Progenitor cell of endocrine pancreas (in vitro differentiated cells): ENCODE measurements around the gene ZNRF4. TPM values are rescaled to one million over a fixed set of nuclear protein-coding genes. Genes with fewer than 3 reads are reported as not detected.

Source experiments
- DNase-seq: peaks from one replicate; pipeline ENCODE4 v3.0.0; 2021; ENCODE audit warnings: low spot score; ENCODE audit not compliant: unreplicated experiment
- H3K27ac Mint-ChIP-seq: 2 replicates; pipeline ENCODE4 v1.8.0; 2021; ENCODE audit warnings: mild to moderate bottlenecking, moderate library complexity, mixed read lengths
- H3K27me3 Mint-ChIP-seq: 2 replicates; pipeline ENCODE4 v1.8.0; 2021; ENCODE audit warnings: mixed read lengths
- H3K36me3 Mint-ChIP-seq: 2 replicates; pipeline ENCODE4 v1.8.0; 2022; ENCODE audit warnings: mixed read lengths; ENCODE audit not compliant: insufficient read depth
- H3K4me1 Mint-ChIP-seq: 2 replicates; pipeline ENCODE4 v1.8.0; 2021; ENCODE audit warnings: low read depth, mixed read lengths
- H3K4me3 Mint-ChIP-seq: 2 replicates; pipeline ENCODE4 v1.8.0; 2021; ENCODE audit warnings: low read depth, mild to moderate bottlenecking, moderate library complexity, mixed read lengths
- H3K9me3 Mint-ChIP-seq: 2 replicates; pipeline ENCODE4 v1.8.0; 2021; ENCODE audit warnings: low read depth, mixed read lengths
- CTCF ChIP-seq: fragments of 200-600 bp; sonication (generic); IDR thresholded peaks from one replicate; pipeline ENCODE4 v1.5.0; 2021; ENCODE audit warnings: antibody characterized with exemption, mild to moderate bottlenecking; ENCODE audit not compliant: unreplicated experiment
- total RNA-seq: library from RNA; stranded (reverse); gene quantifications from 2 replicates; pipeline ENCODE4 v1.2.1, GENCODE V29; 2021

The ZNRF4 gene
- total RNA-seq, 1 donor from 2014 or later = not detected

DNA sequence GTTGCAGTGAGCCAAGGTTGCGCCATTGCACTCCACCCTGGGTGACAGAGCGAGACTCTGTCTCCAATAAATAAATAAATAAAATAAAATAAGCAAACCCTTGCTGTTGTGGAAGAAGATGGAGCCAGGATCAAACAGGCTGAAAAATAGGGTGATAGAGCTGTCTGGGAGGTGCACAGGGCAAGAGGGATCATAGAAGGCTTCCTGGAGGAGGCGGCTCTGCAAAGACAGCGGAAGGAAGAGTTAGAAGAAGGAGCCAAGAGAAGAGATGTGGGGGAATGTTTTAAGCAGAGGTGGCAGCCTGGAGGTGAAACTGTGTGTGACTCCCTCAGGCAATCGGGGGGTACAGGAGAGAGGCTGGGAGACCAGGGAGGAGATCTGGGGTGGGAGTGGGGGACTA is 40.6 kb downstream of the ZNRF4 start:
- H3K9me3 Mint-ChIP-seq = no peaks in the 10 kb centered on the region
- no peak for TF ChIP-seq CTCF
- no peak overlapping the region for H3K4me3 Mint-ChIP-seq
- no peak for DNase-seq
- H3K27me3 Mint-ChIP-seq = peaks cover 33% of the 10 kb centered on the region
- H3K36me3 Mint-ChIP-seq = no peaks in the 10 kb centered on the region
- H3K27ac Mint-ChIP-seq = no peak overlapping the region
- H3K4me1 Mint-ChIP-seq = peaks cover 3% of the 10 kb centered on the region

DNA sequence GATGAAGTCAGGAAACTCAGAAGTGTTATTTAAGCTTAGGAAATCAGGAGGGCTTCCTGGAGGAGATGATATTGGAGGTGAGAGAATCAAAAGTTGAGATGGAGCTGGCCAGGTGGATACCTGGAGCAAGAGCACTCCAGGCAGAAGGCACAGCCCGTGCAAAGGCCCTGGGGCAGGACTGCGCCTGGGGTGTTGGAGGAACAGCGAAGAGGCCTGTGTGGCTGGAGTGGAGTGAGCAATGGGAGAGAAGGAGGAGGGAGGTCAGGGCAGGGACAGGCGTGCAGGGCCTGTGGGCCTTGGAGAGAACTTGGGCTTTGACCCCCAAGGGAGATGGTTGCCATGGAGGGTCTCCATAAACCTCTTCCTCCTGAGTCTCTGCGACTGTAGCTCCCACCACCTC is 42.1 kb downstream of the ZNRF4 start:
- H3K4me3 Mint-ChIP-seq = no peak overlapping the region
- H3K9me3 Mint-ChIP-seq = peaks cover 6% of the 10 kb centered on the region
- H3K27me3 Mint-ChIP-seq = peaks cover 43% of the 10 kb centered on the region
- H3K4me1 Mint-ChIP-seq = peaks cover 3% of the 10 kb centered on the region
- no peak for TF ChIP-seq CTCF
- H3K36me3 Mint-ChIP-seq = no peaks in the 10 kb centered on the region
- DNase-seq = no peak
- H3K27ac Mint-ChIP-seq = no peak overlapping the region

DNA sequence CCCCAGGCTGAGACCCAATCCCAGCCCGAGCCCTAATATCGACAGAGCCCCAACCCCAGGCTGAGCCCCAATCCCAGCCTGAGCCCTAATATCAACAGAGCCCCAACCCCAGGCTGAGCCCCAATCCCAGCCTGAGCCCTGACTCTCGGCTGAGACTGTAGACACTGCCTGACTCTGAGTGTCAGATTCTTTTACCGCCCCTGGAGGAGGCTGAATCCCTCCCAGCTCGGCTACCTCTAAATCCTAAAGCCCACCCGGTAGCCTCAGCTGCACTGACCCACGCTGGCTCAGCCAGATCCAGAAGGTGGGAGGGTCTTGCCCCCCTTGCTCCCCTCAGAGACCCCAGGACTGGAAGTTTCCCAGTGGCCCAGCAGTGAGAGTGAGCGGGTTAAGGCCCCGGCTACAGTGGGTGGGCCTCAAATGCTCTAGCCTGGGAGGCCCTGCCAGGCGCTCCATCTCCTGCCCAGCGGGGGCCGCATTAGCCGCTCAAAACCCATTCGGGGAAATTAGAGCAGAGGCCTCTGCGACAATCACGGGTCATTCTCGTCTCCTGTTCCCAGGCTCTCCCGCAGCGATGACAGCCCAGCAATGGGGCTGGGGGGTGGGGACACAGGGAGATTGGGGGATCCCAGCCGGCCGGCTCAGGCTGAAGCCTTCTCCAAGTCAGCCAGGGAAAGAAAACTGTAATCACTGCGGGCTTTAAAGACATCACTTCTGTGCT is 43.8 kb downstream of the ZNRF4 start:
- Mint-ChIP-seq H3K9me3 (peaks cover 14% of the 10 kb centered on the region), H3K4me1 (no peaks in the 10 kb centered on the region), H3K27ac (no peak overlapping the region), H3K4me3 (no peak overlapping the region), H3K27me3 (peaks cover 49% of the 10 kb centered on the region), H3K36me3 (no peaks in the 10 kb centered on the region)
- no peak for TF ChIP-seq CTCF
- no peak for DNase-seq

GRCh38 chr19:5501907-5502306 is 46.7 kb downstream of the ZNRF4 start:
- H3K4me1 Mint-ChIP-seq = no peaks in the 10 kb centered on the region
- no peak for DNase-seq
- peaks cover 16% of the 10 kb centered on the region for H3K9me3 Mint-ChIP-seq
- no peak overlapping the region for H3K27ac Mint-ChIP-seq
- peaks cover 36% of the 10 kb centered on the region for H3K27me3 Mint-ChIP-seq
- H3K36me3 Mint-ChIP-seq = no peaks in the 10 kb centered on the region
- no peak overlapping the region for H3K4me3 Mint-ChIP-seq
- TF ChIP-seq CTCF = no peak

- peaks cover 27% of the 10 kb centered on the region for H3K27me3 Mint-ChIP-seq
- H3K27ac Mint-ChIP-seq = no peak overlapping the region
- no peak for TF ChIP-seq CTCF
- no peak for DNase-seq
- H3K36me3 Mint-ChIP-seq = no peaks in the 10 kb centered on the region
- H3K9me3 Mint-ChIP-seq = peaks cover 16% of the 10 kb centered on the region
- H3K4me1 Mint-ChIP-seq = no peaks in the 10 kb centered on the region
- H3K4me3 Mint-ChIP-seq = no peak overlapping the region
Measured at GRCh38 chr19:5503598-5503997, 48.4 kb downstream of the ZNRF4 start.
